Stomach (tissue), 9 donors: ENCODE results near the gene NRG3. TPM values are rescaled to one million over a fixed set of nuclear protein-coding genes. Genes with fewer than 3 reads are reported as not detected.
"Not testable (repeated sequence)": the region's sequence is repeated elsewhere in the genome, so short reads cannot be mapped to it uniquely, and the experiment has no call there.

Source experiments
- DNase-seq, 2 donors: peaks; one replicate each; pipeline versions ENCODE4 v3.0.0 to v3.0.0-alpha.2; 2013 to 2019
- H3K27ac ChIP-seq, 5 donors: fragments of 200-600 bp in 4 of 5; sonication (generic) in 4 of 5; one replicate each; pipeline ENCODE4 v1.5.1; 2013 to 2019; ENCODE audit warnings: mild to moderate bottlenecking in 1 of 5, moderate library complexity in 1 of 5
- H3K27me3 ChIP-seq, 3 donors: fragments of 200-600 bp; sonication (generic); one replicate each; pipeline ENCODE4 v1.5.1; 2017 to 2019; ENCODE audit warnings: mixed run types in 1 of 3
- H3K36me3 ChIP-seq, 4 donors: fragments of 200-600 bp; sonication (generic); 1 replicate in 3 of 4; 2 replicates in 1 of 4; pipeline ENCODE4 v1.5.1; 2016 to 2019
- H3K4me1 ChIP-seq, 4 donors: fragments of 200-600 bp; sonication (generic); one replicate each; pipeline ENCODE4 v1.5.1; 2016 to 2019
- H3K4me3 ChIP-seq, 4 donors: fragments of 200-600 bp; sonication (generic) in 3 of 4; one replicate each; pipeline ENCODE4 v1.5.1; 2016 to 2019; ENCODE audit warnings: mild to moderate bottlenecking in 1 of 4
- H3K9me3 ChIP-seq, 4 donors: fragments of 200-600 bp; sonication (generic); one replicate each; pipeline ENCODE4 v1.5.1; 2016 to 2019
- EP300 ChIP-seq: sonication (generic); formaldehyde crosslinking; IDR thresholded peaks from one replicate; pipeline ENCODE4 v1.6.1; 2017; ENCODE audit warnings: antibody characterized with exemption
- POLR2A ChIP-seq, 4 donors: fragments of 450-650 bp; IDR thresholded peaks; one replicate each; pipeline ENCODE4 v1.6.1; 2016; ENCODE audit warnings: antibody characterized with exemption in 4 of 4, control low read depth in 2 of 4, mild to moderate bottlenecking in 1 of 4, moderate library complexity in 1 of 4
- POLR2AphosphoS5 ChIP-seq, 3 donors: sonication (generic); formaldehyde crosslinking; IDR thresholded peaks; one replicate each; pipeline ENCODE4 v1.6.1; 2016; ENCODE audit warnings: antibody characterized with exemption in 3 of 3
- WGBS, 5 donors: extraction: QIAGEN DNeasy Blood & Tissue Kit in 3 of 5; methylation state at CpG; one replicate each; pipeline versions ENCODE4 v1.1.5 to v1.1.7; 2013 to 2018; 5-methylcytosine and 5-hydroxymethylcytosine counted together
- intact Hi-C: fragments of 100-400 bp; cut with DNase I; formaldehyde crosslinking; loops from one replicate; pipeline ENCODE4 v1.15.1; 2023; ENCODE audit warnings: low total_unique reads
- polyA plus RNA-seq, 3 donors: library from polyadenylated mRNA; stranded (reverse); fragments of 200-250 nt; gene quantifications; one replicate each; pipeline ENCODE4 v1.2.3, GENCODE V29; 2013
- total RNA-seq, 5 donors: library from RNA; depleted of rRNA; stranded (reverse); fragments of >200 nt; gene quantifications; one replicate each; pipeline versions ENCODE4 v1.1.0 to v1.2.3, GENCODE V29; 2014 to 2016
- TF ChIP-seq, protein P1 (sequence below), 7 experiments: fragments of 450-650 bp in 4 of 7; fragments of 200-600 bp in 3 of 7; sonication (generic) in 3 of 7; IDR thresholded peaks; one replicate each; pipeline ENCODE4 v1.5.1; 2016 to 2019; ENCODE audit warnings: antibody characterized with exemption in 7 of 7, control low read depth in 2 of 7, mild to moderate bottlenecking in 1 of 7
- donor health status: healthy with polysubstance abuse.
- donor health status: Bipolar disorder and iron deficiency.
- donor health status: healthy.

The NRG3 gene
- total and polyA plus RNA-seq, 8 donors: 0.08 to 2.5 (median 0.52) TPM; not detected in 4

DNA sequence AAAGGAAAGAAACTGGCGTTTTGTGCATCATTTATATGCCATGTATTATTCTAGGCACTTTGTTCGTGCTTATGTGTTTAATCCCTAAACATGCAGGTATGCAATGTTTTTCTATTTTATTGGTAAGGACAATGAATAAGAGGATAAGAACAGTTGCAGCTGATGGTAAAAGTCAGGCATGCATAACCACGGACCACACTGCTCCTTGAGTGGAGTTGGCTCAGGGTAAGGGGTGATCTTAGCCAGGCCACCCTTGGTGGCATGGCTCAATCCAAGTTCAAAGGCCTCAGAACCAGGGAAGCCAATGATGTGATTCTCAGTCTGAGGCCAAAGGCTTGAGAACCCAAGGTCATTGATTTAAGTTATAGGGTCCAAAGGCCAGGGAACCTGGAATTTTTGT lies 1068.1 kb downstream of the NRG3 start:
- H3K36me3 ChIP-seq: no peaks in the 10 kb centered on the region
- H3K4me3 ChIP-seq: no peak overlapping the region
- peaks cover 0 to 13% (median 7%) of the 10 kb centered on the region in 4 donors for H3K9me3 ChIP-seq
- no peaks in the 10 kb centered on the region for H3K27me3 ChIP-seq
- no peak overlapping the region for H3K27ac ChIP-seq
- TF ChIP-seq POLR2AphosphoS5 (IDR thresholded peaks at IDR 0.05) (no peak), EP300 (no peak), POLR2A (IDR thresholded peaks at IDR 0.05) (no peak)
- TF ChIP-seq, protein P1, sequence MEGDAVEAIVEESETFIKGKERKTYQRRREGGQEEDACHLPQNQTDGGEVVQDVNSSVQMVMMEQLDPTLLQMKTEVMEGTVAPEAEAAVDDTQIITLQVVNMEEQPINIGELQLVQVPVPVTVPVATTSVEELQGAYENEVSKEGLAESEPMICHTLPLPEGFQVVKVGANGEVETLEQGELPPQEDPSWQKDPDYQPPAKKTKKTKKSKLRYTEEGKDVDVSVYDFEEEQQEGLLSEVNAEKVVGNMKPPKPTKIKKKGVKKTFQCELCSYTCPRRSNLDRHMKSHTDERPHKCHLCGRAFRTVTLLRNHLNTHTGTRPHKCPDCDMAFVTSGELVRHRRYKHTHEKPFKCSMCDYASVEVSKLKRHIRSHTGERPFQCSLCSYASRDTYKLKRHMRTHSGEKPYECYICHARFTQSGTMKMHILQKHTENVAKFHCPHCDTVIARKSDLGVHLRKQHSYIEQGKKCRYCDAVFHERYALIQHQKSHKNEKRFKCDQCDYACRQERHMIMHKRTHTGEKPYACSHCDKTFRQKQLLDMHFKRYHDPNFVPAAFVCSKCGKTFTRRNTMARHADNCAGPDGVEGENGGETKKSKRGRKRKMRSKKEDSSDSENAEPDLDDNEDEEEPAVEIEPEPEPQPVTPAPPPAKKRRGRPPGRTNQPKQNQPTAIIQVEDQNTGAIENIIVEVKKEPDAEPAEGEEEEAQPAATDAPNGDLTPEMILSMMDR (IDR thresholded peaks at IDR 0.05): no peak
- 73 to 90% (median 81%) methylated on average over 3 of the region's 3 CpGs for WGBS, 5 donors
- no peak for DNase-seq
- intact Hi-C loops: no loop called here
- no peaks in the 10 kb centered on the region for H3K4me1 ChIP-seq

- H3K36me3 ChIP-seq: no peaks in the 10 kb centered on the region
- H3K27me3 ChIP-seq: no peaks in the 10 kb centered on the region
- DNase-seq: no peak
- no peak overlapping the region for H3K27ac ChIP-seq
- H3K4me1 ChIP-seq: no peaks in the 10 kb centered on the region
- intact Hi-C loops: no loop called here
- WGBS, 5 donors: 77 to 98% (median 88%) methylated on average over 2 of the region's 2 CpGs
- TF ChIP-seq POLR2AphosphoS5 (IDR thresholded peaks at IDR 0.05) (no peak), POLR2A (IDR thresholded peaks at IDR 0.05) (no peak), EP300 (no peak)
- TF ChIP-seq, protein P1 (IDR thresholded peaks at IDR 0.05): no peak
- H3K9me3 ChIP-seq: peaks cover 0 to 11% (median 5%) of the 10 kb centered on the region in 4 donors
- no peak overlapping the region for H3K4me3 ChIP-seq
These were observed 1075.0 kb downstream of the NRG3 start for GRCh38 chr10:82949816-82950575.

DNA sequence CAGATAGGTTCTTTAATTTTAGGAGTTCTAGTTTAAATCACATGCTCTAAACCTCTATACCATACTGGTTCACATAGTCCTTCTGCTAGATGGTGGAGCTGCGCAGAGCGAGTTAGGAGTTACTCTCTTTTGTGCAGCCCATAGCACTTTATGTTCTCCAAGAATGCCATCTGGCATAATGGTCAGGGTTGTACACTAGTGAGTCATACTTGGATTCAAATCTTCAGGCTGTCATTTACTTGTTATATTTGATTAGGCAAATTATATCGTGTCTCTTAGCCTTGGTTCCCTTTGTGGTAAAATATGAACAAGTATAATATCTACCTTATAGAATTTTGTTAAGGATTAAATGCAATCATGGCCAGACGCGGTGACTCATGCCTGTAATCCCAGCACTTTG lies 1078.3 kb downstream of the NRG3 start:
- Histone ChIP-seq H3K4me3 (no peak overlapping the region), H3K9me3 (no peaks in the 10 kb centered on the region), H3K36me3 (no peaks in the 10 kb centered on the region), H3K27me3 (no peaks in the 10 kb centered on the region), H3K27ac (no peak overlapping the region), H3K4me1 (no peaks in the 10 kb centered on the region)
- no peak for DNase-seq
- intact Hi-C loops: no loop called here
- TF ChIP-seq POLR2A (IDR thresholded peaks at IDR 0.05) (no peak), EP300 (no peak), POLR2AphosphoS5 (IDR thresholded peaks at IDR 0.05) (no peak)
- TF ChIP-seq, protein P1 (IDR thresholded peaks at IDR 0.05): no peak
- WGBS, 5 donors: 86 to 92% (median 89%) methylated on average over 5 of the region's 5 CpGs

DNA sequence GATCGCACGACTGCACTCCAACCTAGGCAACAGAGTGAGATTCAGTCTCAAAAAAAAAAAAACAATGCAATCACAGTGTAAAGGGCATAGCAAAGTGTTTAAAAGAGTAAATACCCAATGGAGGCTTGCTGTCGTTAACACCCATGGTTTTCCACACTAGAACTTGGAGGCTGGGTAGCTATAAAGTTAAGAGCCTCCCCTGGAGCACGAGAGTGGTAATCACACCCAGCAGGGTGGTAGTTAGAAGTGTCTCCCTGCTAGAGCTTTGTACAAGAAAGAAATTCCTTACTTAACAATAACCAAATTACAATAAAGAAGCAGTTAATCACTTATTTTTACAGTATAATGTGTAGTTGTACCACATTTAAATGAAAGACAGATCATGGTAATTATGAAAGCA lies 1078.9 kb downstream of the NRG3 start:
- H3K36me3 ChIP-seq: no peaks in the 10 kb centered on the region
- no peak for TF ChIP-seq POLR2AphosphoS5 (IDR thresholded peaks at IDR 0.05)
- TF ChIP-seq POLR2A (IDR thresholded peaks at IDR 0.05): no peak
- TF ChIP-seq EP300: no peak
- TF ChIP-seq, protein P1 (IDR thresholded peaks at IDR 0.05): no peak
- no peaks in the 10 kb centered on the region for H3K9me3 ChIP-seq
- H3K27me3 ChIP-seq: no peaks in the 10 kb centered on the region
- intact Hi-C loops: no loop called here
- no peak overlapping the region for H3K4me3 ChIP-seq
- WGBS, 5 donors: 59 to 87% (median 72%) methylated on average over 4 of the region's 4 CpGs
- no peak for DNase-seq
- no peak overlapping the region for H3K27ac ChIP-seq
- no peaks in the 10 kb centered on the region for H3K4me1 ChIP-seq

DNA sequence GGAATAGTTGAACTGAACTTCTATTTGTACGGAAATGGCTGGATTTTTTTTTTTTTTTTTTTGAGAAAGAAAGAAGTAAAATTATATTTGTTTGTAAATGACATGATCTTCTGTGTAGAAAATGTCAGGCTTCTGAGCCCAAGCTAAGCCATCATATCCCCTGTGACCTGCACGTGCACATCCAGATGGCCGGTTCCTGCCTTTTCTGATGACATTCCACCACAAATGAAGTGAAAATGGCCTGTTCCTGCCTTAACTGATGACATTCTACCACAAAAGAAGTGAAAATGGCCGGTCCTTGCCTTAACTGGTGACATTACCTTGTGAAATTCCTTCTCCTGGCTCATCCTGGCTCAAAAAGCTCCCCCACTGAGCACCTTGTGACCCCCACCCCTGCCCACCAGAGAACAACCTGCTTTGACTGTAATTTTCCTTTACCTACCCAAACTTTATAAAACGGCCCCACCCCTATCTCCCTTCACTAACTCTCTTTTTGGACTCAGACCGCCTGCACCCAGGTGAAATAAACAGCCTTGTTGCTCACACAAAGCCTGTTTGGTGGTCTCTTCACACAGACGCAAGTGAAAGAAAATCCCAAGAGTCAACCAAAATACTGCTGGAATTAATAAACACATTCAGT lies 1085.5 kb downstream of the NRG3 start:
- H3K9me3 ChIP-seq, H3K4me3 ChIP-seq, H3K36me3 ChIP-seq, H3K27me3 ChIP-seq, intact Hi-C loops, DNase-seq, H3K27ac ChIP-seq, H3K4me1 ChIP-seq: not testable (repeated sequence)
- WGBS, 5 donors: 75 to 85% (median 81%) methylated on average over 7 of the region's 7 CpGs
